SU-DHL-6 (cell line): Measurements from ENCODE around the gene UTRN.

Source experiments
- H2AFZ ChIP-seq: fragments of 200-600 bp; sonication (generic); 2 replicates; pipeline ENCODE4 v1.6.1; 2014; ENCODE audit warnings: low read depth, mild to moderate bottlenecking, moderate library complexity, mixed read lengths, antibody characterized with exemption, low read length; ENCODE audit not compliant: severe bottlenecking
- H3F3A ChIP-seq: fragments of 200-600 bp; shearing (Covaris generic); 2 replicates; pipeline ENCODE4 v1.6.0; 2016; ENCODE audit warnings: antibody characterized with exemption, mild to moderate bottlenecking; ENCODE audit not compliant: insufficient read depth
- H3K27ac ChIP-seq: fragments of 200-600 bp; sonication (generic); 2 replicates; pipeline ENCODE4 v1.5.1; 2016; ENCODE audit warnings: low read depth, mild to moderate bottlenecking, low read length, moderate library complexity, mixed read lengths
- H3K27me3 ChIP-seq: fragments of 200-600 bp; sonication (generic), shearing (Covaris generic); 2 replicates; pipeline ENCODE4 v1.6.0; 2014; ENCODE audit warnings: mild to moderate bottlenecking, low read length
- H3K36me3 ChIP-seq: fragments of 200-600 bp; sonication (generic); 2 replicates; pipeline ENCODE4 v1.6.1; 2014; ENCODE audit warnings: mild to moderate bottlenecking, low read length, mixed read lengths
- H3K4me2 ChIP-seq: fragments of 300-600, 200-600 bp; shearing (Covaris generic), sonication (generic); 2 replicates; pipeline ENCODE4 v1.6.0; 2014; ENCODE audit warnings: low read length, low read depth, mild to moderate bottlenecking; ENCODE audit not compliant: poor library complexity, severe bottlenecking
- H3K4me3 ChIP-seq: fragments of 200-600 bp; sonication (generic); 2 replicates; pipeline ENCODE4 v1.5.1; 2014; ENCODE audit warnings: antibody characterized with exemption, low read length, mild to moderate bottlenecking, mixed read lengths; ENCODE audit not compliant: insufficient read depth, poor library complexity, severe bottlenecking
- H3K79me2 ChIP-seq: fragments of 200-600 bp; sonication (generic); 2 replicates; pipeline ENCODE4 v1.6.1; 2014; ENCODE audit warnings: mild to moderate bottlenecking, low read length, moderate library complexity; ENCODE audit not compliant: insufficient read depth
- H3K9ac ChIP-seq: fragments of 200-600 bp; sonication (generic); 2 replicates; pipeline ENCODE4 v1.7.0; 2014; ENCODE audit warnings: mild to moderate bottlenecking, low read length
- H3K9me2 ChIP-seq: fragments of 200-600 bp; sonication (generic); replicated peaks from 2 replicates; pipeline ENCODE4 v1.6.1; 2014; ENCODE audit warnings: low read length; ENCODE audit not compliant: insufficient read depth
- H3K9me3 ChIP-seq: fragments of 200-600 bp; sonication (generic); 2 replicates; pipeline ENCODE4 v1.6.1; 2014; ENCODE audit warnings: low read length, mixed read lengths; ENCODE audit not compliant: insufficient read depth
- H4K20me1 ChIP-seq: fragments of 200-600 bp; sonication (generic); 2 replicates; pipeline ENCODE4 v1.6.1; 2014; ENCODE audit warnings: low read depth, mild to moderate bottlenecking, antibody characterized with exemption, low read length, moderate library complexity, mixed read lengths
- CTCF ChIP-seq: fragments of 200-600 bp; sonication (generic); IDR thresholded peaks from one replicate; pipeline ENCODE4 v1.5.1; 2017; ENCODE audit warnings: antibody characterized with exemption, mild to moderate bottlenecking, low read length, moderate library complexity; ENCODE audit not compliant: insufficient read depth, poor library complexity, severe bottlenecking
- EZH2phosphoT487 ChIP-seq: fragments of 200-600 bp; sonication (generic), shearing (Covaris generic); conservative IDR thresholded peaks from 2 replicates; pipeline ENCODE4 v1.6.1; 2018; ENCODE audit warnings: mild to moderate bottlenecking, antibody characterized with exemption, low read length, moderate library complexity, mixed read lengths

Gene UTRN

DNA sequence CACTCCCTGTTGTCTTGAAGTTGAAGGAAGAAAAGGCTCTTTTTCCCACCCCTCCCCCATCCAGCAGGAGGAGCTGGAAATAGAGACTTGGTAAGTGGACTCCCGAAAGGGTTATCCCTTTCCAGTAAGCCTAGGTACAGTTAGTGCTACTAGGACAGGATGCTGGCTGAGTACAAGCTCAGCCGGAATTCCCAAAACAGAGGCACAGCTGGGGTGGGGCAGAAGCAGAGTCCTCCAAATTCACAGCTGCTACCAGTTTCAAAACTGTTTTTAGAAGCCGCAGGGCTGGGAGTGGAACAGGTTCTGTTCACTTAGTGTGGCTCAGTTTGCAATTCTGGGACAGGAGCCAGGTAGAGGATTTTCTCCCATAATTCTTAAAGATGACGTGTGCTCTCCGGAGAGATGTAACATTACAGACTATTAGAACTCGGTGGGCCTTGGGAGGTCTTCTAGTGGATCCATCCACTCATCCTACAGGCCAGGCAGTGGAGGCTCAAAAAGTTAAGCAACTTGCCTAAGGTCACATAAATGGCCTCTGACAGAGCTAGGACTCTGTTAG, 19.0 kb upstream of the UTRN start:
- Histone ChIP-seq H3K4me2 (no peak overlapping the region), H3K9me2 (no peaks in the 10 kb centered on the region), H3K27me3 (no peaks in the 10 kb centered on the region), H3K27ac (no peak overlapping the region), H3K4me3 (no peak overlapping the region), H3F3A (no peaks in the 10 kb centered on the region), H2AFZ (no peak overlapping the region), H3K9me3 (no peaks in the 10 kb centered on the region), H4K20me1 (no peaks in the 10 kb centered on the region), H3K9ac (no peak overlapping the region), H3K36me3 (no peaks in the 10 kb centered on the region), H3K79me2 (no peaks in the 10 kb centered on the region)
- no peak for TF ChIP-seq EZH2phosphoT487
- TF ChIP-seq CTCF: no peak

DNA sequence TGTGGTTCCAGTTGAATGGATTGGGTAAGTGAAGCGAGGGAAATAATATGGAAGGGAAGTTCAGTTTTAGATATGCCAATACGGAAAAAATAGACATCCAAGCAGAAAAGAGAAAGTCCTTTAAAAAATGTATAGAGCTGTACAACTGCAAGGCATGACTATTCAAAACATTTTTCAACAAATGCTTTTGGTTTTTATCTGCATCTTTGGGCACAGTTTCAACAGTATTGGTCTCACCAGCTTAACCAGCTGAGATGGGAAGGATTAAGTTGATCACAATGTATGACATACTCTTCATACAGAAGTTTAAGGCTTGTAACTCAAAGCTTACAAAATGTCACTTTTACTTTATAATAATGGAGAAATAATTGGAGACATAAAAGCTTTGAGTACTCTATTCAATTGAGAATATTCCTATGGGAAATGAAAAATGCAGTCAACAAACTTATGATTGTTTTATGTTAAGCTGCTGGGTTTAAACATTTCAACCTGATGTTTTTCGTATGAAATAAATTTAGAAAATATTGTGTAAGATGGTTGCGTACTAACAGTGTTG, 16.3 kb upstream of the UTRN start:
- no peaks in the 10 kb centered on the region for H3K36me3 ChIP-seq
- H4K20me1 ChIP-seq: no peaks in the 10 kb centered on the region
- no peaks in the 10 kb centered on the region for H3K79me2 ChIP-seq
- no peak overlapping the region for H3K4me2 ChIP-seq
- no peak overlapping the region for H3K9ac ChIP-seq
- H3K4me3 ChIP-seq: no peak overlapping the region
- no peak overlapping the region for H2AFZ ChIP-seq
- no peaks in the 10 kb centered on the region for H3K9me2 ChIP-seq
- no peaks in the 10 kb centered on the region for H3F3A ChIP-seq
- H3K27me3 ChIP-seq: no peaks in the 10 kb centered on the region
- no peak for TF ChIP-seq EZH2phosphoT487
- no peak for TF ChIP-seq CTCF
- H3K27ac ChIP-seq: no peak overlapping the region
- H3K9me3 ChIP-seq: no peaks in the 10 kb centered on the region

GRCh38 chr6:144277174-144277573, 8.0 kb upstream of the UTRN start:
- TF ChIP-seq CTCF (no peak), EZH2phosphoT487 (no peak)
- H2AFZ ChIP-seq: no peak overlapping the region
- H3F3A ChIP-seq: no peaks in the 10 kb centered on the region

More at GRCh38 chr6:144277174-144277573, 8.0 kb upstream of the UTRN start:
- H3K27me3 ChIP-seq: no peaks in the 10 kb centered on the region
- no peak overlapping the region for H3K4me2 ChIP-seq
- H3K9ac ChIP-seq: no peak overlapping the region
- H3K9me2 ChIP-seq: no peaks in the 10 kb centered on the region
- no peak overlapping the region for H3K4me3 ChIP-seq
- H3K79me2 ChIP-seq: no peaks in the 10 kb centered on the region
- no peak overlapping the region for H3K27ac ChIP-seq
- no peaks in the 10 kb centered on the region for H3K9me3 ChIP-seq
- H3K36me3 ChIP-seq: no peaks in the 10 kb centered on the region
- no peaks in the 10 kb centered on the region for H4K20me1 ChIP-seq
